Cortex of kidney (tissue), 1 donor: Measurements from ENCODE around the gene ACO2.
"Not testable (repeated sequence)": the region's sequence is repeated elsewhere in the genome, so short reads cannot be mapped to it uniquely, and the experiment has no call there.

Experiments used
- DNase-seq: peaks from one replicate; lab custom pipeline; 2025; lab: John Stamatoyannopoulos, UW

Gene ACO2

GRCh38 chr22:41540365-41540764 is 71.4 kb downstream of the ACO2 start:
- DNase-seq = no peak

GRCh38 chr22:41541484-41541883 is 72.6 kb downstream of the ACO2 start:
- DNase-seq = no peak

- DNase-seq = no peak
Measured at GRCh38 chr22:41542224-41542623, 73.3 kb downstream of the ACO2 start.

GRCh38 chr22:41543854-41544670 is 75.1 kb downstream of the ACO2 start, which contains the start of gene POLR3H:
TSS of gene POLR3H (minus strand) at chr22:41544470. CDS start at chr22:41544101, 369 bp downstream.
- no peak for DNase-seq

GRCh38 chr22:41544671-41545476 is 76.0 kb downstream of the ACO2 start:
- DNase-seq = no peak

GRCh38 chr22:41548830-41549211 is 79.9 kb downstream of the ACO2 start:
- no peak for DNase-seq

- DNase-seq = no peak
Measured at GRCh38 chr22:41550952-41551491, 82.1 kb downstream of the ACO2 start.

- DNase-seq = no peak
Measured at GRCh38 chr22:41551877-41552582, 83.1 kb downstream of the ACO2 start.

GRCh38 chr22:41555325-41555982 is 86.5 kb downstream of the ACO2 start:
- no peak for DNase-seq

- DNase-seq = no peak
Measured at GRCh38 chr22:41556561-41556960, 87.6 kb downstream of the ACO2 start.

GRCh38 chr22:41557401-41558240 is 88.7 kb downstream of the ACO2 start:
- no peak for DNase-seq

- not testable (repeated sequence) for DNase-seq
Measured at GRCh38 chr22:41558241-41558630, 89.3 kb downstream of the ACO2 start.

GRCh38 chr22:41560095-41560471 is 91.2 kb downstream of the ACO2 start:
- DNase-seq = no peak

GRCh38 chr22:41561335-41561734 is 92.4 kb downstream of the ACO2 start:
- no peak for DNase-seq

- no peak for DNase-seq
Measured at GRCh38 chr22:41561788-41562187, 92.9 kb downstream of the ACO2 start.

GRCh38 chr22:41562461-41562860 is 93.5 kb downstream of the ACO2 start:
- no peak for DNase-seq

- DNase-seq = no peak
Measured at GRCh38 chr22:41563051-41563711, 94.3 kb downstream of the ACO2 start.

- no peak for DNase-seq
Measured at GRCh38 chr22:41564563-41564962, 95.6 kb downstream of the ACO2 start.

- DNase-seq = no peak
Measured at GRCh38 chr22:41565403-41566054, 96.6 kb downstream of the ACO2 start.

- no peak for DNase-seq
Measured at GRCh38 chr22:41567512-41567768, 98.5 kb downstream of the ACO2 start.
